ENCODE data around the gene SFMBT2.

The SFMBT2 gene

GRCh38 chr10:7293378-7293920, 117.4 kb downstream of the SFMBT2 start:
- DNase-seq, result no peak

- DNase-seq, result no peak
Measured at GRCh38 chr10:7291487-7292270, 119.2 kb downstream of the SFMBT2 start.

- DNase-seq, result no peak
Measured at GRCh38 chr10:7288060-7288690, 122.7 kb downstream of the SFMBT2 start.

- DNase-seq, result no peak
Measured at GRCh38 chr10:7287377-7287776, 123.5 kb downstream of the SFMBT2 start.

- DNase-seq, result no peak
Measured at GRCh38 chr10:7285522-7286322, 125.1 kb downstream of the SFMBT2 start.

GRCh38 chr10:7283246-7283645, 127.6 kb downstream of the SFMBT2 start:
- no peak for DNase-seq

GRCh38 chr10:7282457-7282856, 128.4 kb downstream of the SFMBT2 start:
- DNase-seq, result no peak

- DNase-seq, result no peak
Measured at GRCh38 chr10:7281429-7281828, 129.4 kb downstream of the SFMBT2 start.

- DNase-seq, result no peak
Measured at GRCh38 chr10:7279303-7279702, 131.5 kb downstream of the SFMBT2 start.

- no peak for DNase-seq
Measured at GRCh38 chr10:7277867-7278266, 133.0 kb downstream of the SFMBT2 start.

- DNase-seq, result no peak
Measured at GRCh38 chr10:7277432-7277831, 133.4 kb downstream of the SFMBT2 start.

GRCh38 chr10:7275761-7276440, 134.9 kb downstream of the SFMBT2 start:
- DNase-seq, result no peak

- no peak for DNase-seq
Measured at GRCh38 chr10:7274293-7274692, 136.5 kb downstream of the SFMBT2 start.

GRCh38 chr10:7272008-7272407, 138.8 kb downstream of the SFMBT2 start:
- DNase-seq, result peak in 1 of 2 donors; percentile 47

- no peak for DNase-seq
Measured at GRCh38 chr10:7269988-7270387, 140.8 kb downstream of the SFMBT2 start.

- no peak for DNase-seq
Measured at GRCh38 chr10:7267142-7267541, 143.7 kb downstream of the SFMBT2 start.

- DNase-seq, result no peak
Measured at GRCh38 chr10:7265396-7266123, 145.3 kb downstream of the SFMBT2 start.

GRCh38 chr10:7264313-7264756, 146.5 kb downstream of the SFMBT2 start:
- no peak for DNase-seq

GRCh38 chr10:7263616-7264015, 147.2 kb downstream of the SFMBT2 start:
- DNase-seq, result no peak

- DNase-seq, result no peak
Measured at GRCh38 chr10:7261351-7261750, 149.5 kb downstream of the SFMBT2 start.

GRCh38 chr10:7260912-7261311, 149.9 kb downstream of the SFMBT2 start:
- no peak for DNase-seq

GRCh38 chr10:7260412-7260900, 150.4 kb downstream of the SFMBT2 start:
- DNase-seq, result peak; percentile 26 to 70
